ENCODE measurements around the gene BOK.

The BOK gene

GRCh38 chr2:241575624-241576292 lies 17.2 kb downstream of the BOK start:
- no peak for DNase-seq (ENCODE audit: low read depth)
- no peak for TF ChIP-seq CTCF (conservative IDR thresholded peaks at IDR 0.05; ENCODE audit: low read depth, low read length)
- H3K4me3 ChIP-seq (ENCODE audit: low read length): no peak overlapping the region

GRCh38 chr2:241576293-241576654 lies 17.7 kb downstream of the BOK start:
- H3K4me3 ChIP-seq (ENCODE audit: low read length): no peak overlapping the region
- no peak for DNase-seq (ENCODE audit: low read depth)
- TF ChIP-seq CTCF (conservative IDR thresholded peaks at IDR 0.05; ENCODE audit: low read depth, low read length): peak; percentile 3

- no peak overlapping the region for H3K4me3 ChIP-seq (ENCODE audit: low read length)
- TF ChIP-seq CTCF (conservative IDR thresholded peaks at IDR 0.05; ENCODE audit: low read depth, low read length): no peak
- DNase-seq (ENCODE audit: low read depth): no peak
These were observed 19.0 kb downstream of the BOK start for GRCh38 chr2:241577413-241578122.

- TF ChIP-seq CTCF (conservative IDR thresholded peaks at IDR 0.05; ENCODE audit: low read depth, low read length): no peak
- H3K4me3 ChIP-seq (ENCODE audit: low read length): no peak overlapping the region
- DNase-seq (ENCODE audit: low read depth): no peak
These were observed 20.7 kb downstream of the BOK start for GRCh38 chr2:241579281-241579680.

GRCh38 chr2:241582328-241582727 lies 23.8 kb downstream of the BOK start:
- H3K4me3 ChIP-seq (ENCODE audit: low read length): no peak overlapping the region
- TF ChIP-seq CTCF (conservative IDR thresholded peaks at IDR 0.05; ENCODE audit: low read depth, low read length): no peak
- no peak for DNase-seq (ENCODE audit: low read depth)

GRCh38 chr2:241582806-241583205 lies 24.3 kb downstream of the BOK start:
- H3K4me3 ChIP-seq (ENCODE audit: low read length): no peak overlapping the region
- no peak for TF ChIP-seq CTCF (conservative IDR thresholded peaks at IDR 0.05; ENCODE audit: low read depth, low read length)
- no peak for DNase-seq (ENCODE audit: low read depth)

GRCh38 chr2:241584436-241584835 lies 25.9 kb downstream of the BOK start:
- no peak for TF ChIP-seq CTCF (conservative IDR thresholded peaks at IDR 0.05; ENCODE audit: low read depth, low read length)
- no peak overlapping the region for H3K4me3 ChIP-seq (ENCODE audit: low read length)
- DNase-seq (ENCODE audit: low read depth): no peak
